Measurements from ENCODE around the gene HOMER2. TPM values are rescaled to one million over a fixed set of nuclear protein-coding genes. Genes with fewer than 3 reads are reported as not detected.

HOMER2 gene
- total and polyA plus RNA-seq, 4 donors: 4.3 to 62.0 (median 23.6) TPM

DNA sequence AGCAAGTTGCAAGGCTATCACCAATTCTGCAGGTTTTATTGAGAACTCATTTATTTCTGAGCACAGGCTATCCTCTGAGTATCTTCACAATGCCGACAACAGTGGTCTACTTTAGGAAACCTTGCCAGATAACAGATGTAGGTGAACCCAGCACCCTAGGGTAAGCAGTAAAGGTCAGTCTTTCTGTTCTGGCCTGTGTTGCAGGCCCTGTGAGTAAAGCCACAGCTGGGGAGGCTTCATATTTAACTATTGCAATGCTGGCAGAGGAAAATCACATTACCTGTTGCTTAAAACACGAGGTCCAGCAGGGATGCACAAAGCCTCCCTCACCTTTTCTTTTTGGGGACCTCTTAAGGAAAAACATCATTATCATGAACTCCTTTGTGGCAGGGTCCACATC is 87.6 kb downstream of the HOMER2 start (continued):
- TF ChIP-seq GABPA (IDR thresholded peaks at IDR 0.05 in 1 of 2, conservative IDR thresholded peaks at IDR 0.05 in 1 of 2) (no peak), FOXA1 (IDR thresholded peaks at IDR 0.05) (no peak), RAD21 (IDR thresholded peaks at IDR 0.05) (no peak), NR2F2 (IDR thresholded peaks at IDR 0.05) (no peak), SP1 (IDR thresholded peaks at IDR 0.05) (no peak), TAF1 (conservative IDR thresholded peaks at IDR 0.05) (no peak)
- TF ChIP-seq, protein P1, sequence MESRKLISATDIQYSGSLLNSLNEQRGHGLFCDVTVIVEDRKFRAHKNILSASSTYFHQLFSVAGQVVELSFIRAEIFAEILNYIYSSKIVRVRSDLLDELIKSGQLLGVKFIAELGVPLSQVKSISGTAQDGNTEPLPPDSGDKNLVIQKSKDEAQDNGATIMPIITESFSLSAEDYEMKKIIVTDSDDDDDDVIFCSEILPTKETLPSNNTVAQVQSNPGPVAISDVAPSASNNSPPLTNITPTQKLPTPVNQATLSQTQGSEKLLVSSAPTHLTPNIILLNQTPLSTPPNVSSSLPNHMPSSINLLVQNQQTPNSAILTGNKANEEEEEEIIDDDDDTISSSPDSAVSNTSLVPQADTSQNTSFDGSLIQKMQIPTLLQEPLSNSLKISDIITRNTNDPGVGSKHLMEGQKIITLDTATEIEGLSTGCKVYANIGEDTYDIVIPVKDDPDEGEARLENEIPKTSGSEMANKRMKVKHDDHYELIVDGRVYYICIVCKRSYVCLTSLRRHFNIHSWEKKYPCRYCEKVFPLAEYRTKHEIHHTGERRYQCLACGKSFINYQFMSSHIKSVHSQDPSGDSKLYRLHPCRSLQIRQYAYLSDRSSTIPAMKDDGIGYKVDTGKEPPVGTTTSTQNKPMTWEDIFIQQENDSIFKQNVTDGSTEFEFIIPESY (IDR thresholded peaks at IDR 0.05): no peak

- no peak for TF ChIP-seq JUND (IDR thresholded peaks at IDR 0.05)
- TF ChIP-seq HNF4A (conservative IDR thresholded peaks at IDR 0.05): no peak
- no peak for TF ChIP-seq RXRA (IDR thresholded peaks at IDR 0.05)
- no peak for TF ChIP-seq HNF4G (IDR thresholded peaks at IDR 0.05)
- TF ChIP-seq, protein P1 (IDR thresholded peaks at IDR 0.05): no peak
- TF ChIP-seq CTCF (IDR thresholded peaks at IDR 0.05; ENCODE audit: low read depth, low read length, missing input control): no peak
- no peak for TF ChIP-seq EGR1 (IDR thresholded peaks at IDR 0.05; ENCODE audit: low read depth in 2 of 2)
- TF ChIP-seq FOXA1 (IDR thresholded peaks at IDR 0.05): no peak
- TF ChIP-seq NR2F2 (IDR thresholded peaks at IDR 0.05): no peak
- no peak for TF ChIP-seq SP1 (IDR thresholded peaks at IDR 0.05)
- no peak for TF ChIP-seq RAD21 (IDR thresholded peaks at IDR 0.05)
- TF ChIP-seq TAF1 (conservative IDR thresholded peaks at IDR 0.05): no peak
- TF ChIP-seq, protein P2, sequence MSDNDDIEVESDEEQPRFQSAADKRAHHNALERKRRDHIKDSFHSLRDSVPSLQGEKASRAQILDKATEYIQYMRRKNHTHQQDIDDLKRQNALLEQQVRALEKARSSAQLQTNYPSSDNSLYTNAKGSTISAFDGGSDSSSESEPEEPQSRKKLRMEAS (IDR thresholded peaks at IDR 0.05): no peak
- TF ChIP-seq YY1 (IDR thresholded peaks at IDR 0.05): no peak
- TF ChIP-seq, protein P3, sequence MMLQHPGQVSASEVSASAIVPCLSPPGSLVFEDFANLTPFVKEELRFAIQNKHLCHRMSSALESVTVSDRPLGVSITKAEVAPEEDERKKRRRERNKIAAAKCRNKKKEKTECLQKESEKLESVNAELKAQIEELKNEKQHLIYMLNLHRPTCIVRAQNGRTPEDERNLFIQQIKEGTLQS (IDR thresholded peaks at IDR 0.05): no peak
- TF ChIP-seq FOXA2 (IDR thresholded peaks at IDR 0.05): no peak
- TF ChIP-seq GABPA (IDR thresholded peaks at IDR 0.05 in 1 of 2, conservative IDR thresholded peaks at IDR 0.05 in 1 of 2): no peak
- TF ChIP-seq, protein P4, sequence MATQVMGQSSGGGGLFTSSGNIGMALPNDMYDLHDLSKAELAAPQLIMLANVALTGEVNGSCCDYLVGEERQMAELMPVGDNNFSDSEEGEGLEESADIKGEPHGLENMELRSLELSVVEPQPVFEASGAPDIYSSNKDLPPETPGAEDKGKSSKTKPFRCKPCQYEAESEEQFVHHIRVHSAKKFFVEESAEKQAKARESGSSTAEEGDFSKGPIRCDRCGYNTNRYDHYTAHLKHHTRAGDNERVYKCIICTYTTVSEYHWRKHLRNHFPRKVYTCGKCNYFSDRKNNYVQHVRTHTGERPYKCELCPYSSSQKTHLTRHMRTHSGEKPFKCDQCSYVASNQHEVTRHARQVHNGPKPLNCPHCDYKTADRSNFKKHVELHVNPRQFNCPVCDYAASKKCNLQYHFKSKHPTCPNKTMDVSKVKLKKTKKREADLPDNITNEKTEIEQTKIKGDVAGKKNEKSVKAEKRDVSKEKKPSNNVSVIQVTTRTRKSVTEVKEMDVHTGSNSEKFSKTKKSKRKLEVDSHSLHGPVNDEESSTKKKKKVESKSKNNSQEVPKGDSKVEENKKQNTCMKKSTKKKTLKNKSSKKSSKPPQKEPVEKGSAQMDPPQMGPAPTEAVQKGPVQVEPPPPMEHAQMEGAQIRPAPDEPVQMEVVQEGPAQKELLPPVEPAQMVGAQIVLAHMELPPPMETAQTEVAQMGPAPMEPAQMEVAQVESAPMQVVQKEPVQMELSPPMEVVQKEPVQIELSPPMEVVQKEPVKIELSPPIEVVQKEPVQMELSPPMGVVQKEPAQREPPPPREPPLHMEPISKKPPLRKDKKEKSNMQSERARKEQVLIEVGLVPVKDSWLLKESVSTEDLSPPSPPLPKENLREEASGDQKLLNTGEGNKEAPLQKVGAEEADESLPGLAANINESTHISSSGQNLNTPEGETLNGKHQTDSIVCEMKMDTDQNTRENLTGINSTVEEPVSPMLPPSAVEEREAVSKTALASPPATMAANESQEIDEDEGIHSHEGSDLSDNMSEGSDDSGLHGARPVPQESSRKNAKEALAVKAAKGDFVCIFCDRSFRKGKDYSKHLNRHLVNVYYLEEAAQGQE (IDR thresholded peaks at IDR 0.05): no peak
- Histone ChIP-seq H3K27me3 (ENCODE audit: control insufficient read depth in 4 of 4, insufficient read depth in 4 of 4, low read length in 3 of 4) (no peaks in the 10 kb centered on the region), H3K36me3 (ENCODE audit: control insufficient read depth in 4 of 4, insufficient read depth in 3 of 4, low read depth in 1 of 4, low read length in 3 of 4) (peaks cover 2 to 15% (median 7%) of the 10 kb centered on the region in 4 donors), H3K9ac (ENCODE audit: low read depth in 1 of 2, low read length in 2 of 2) (no peak overlapping the region), H3K9me3 (ENCODE audit: control insufficient read depth in 4 of 4, low read length in 3 of 4) (no peaks in the 10 kb centered on the region), H3K27ac (ENCODE audit: low read depth in 1 of 2, low read length in 2 of 2) (no peak overlapping the region), H3K4me1 (ENCODE audit: control insufficient read depth in 4 of 4, insufficient read depth in 4 of 4, low read length in 3 of 4) (no peaks in the 10 kb centered on the region), H3K4me3 (ENCODE audit: low read depth in 1 of 3, low read length in 3 of 3) (no peak overlapping the region)
- no peak for DNase-seq (ENCODE audit: low spot score)
- 93% methylated on average over 6 of the region's 6 CpGs for WGBS
Measured at GRCh38 chr15:82862886-82863285, 89.6 kb downstream of the HOMER2 start.
